DND-41 (cell line): ENCODE data around the gene NAP1L4.

ENCODE experiments used
- ATAC-seq: fragments of 200-7000 bp; cut with Tn5 transposase; 3 replicates; pipeline ENCODE4 v1.9.1; 2021; ENCODE audit warnings: low read depth; ENCODE audit not compliant: insufficient read depth
- DNase-seq: peaks from one replicate; pipeline ENCODE4 v3.0.0-alpha.2; 2020
- H2AFZ ChIP-seq: 2 replicates; pipeline ENCODE4 v1.6.0; 2012; ENCODE audit warnings: low read depth, low read length
- H3K27ac ChIP-seq: 2 replicates; pipeline ENCODE4 v1.5.1; 2012; ENCODE audit warnings: low read length, inconsistent platforms
- H3K27me3 ChIP-seq: fragments of 200-600 bp; sonication (generic); 2 replicates; pipeline ENCODE4 v1.6.0; 2012; ENCODE audit warnings: low read length, mild to moderate bottlenecking, inconsistent platforms; ENCODE audit not compliant: insufficient read depth, poor library complexity
- H3K36me3 ChIP-seq: 2 replicates; pipeline ENCODE4 v1.5.1; 2012; ENCODE audit warnings: low read length, inconsistent platforms; ENCODE audit not compliant: insufficient read depth
- H3K4me1 ChIP-seq: 2 replicates; pipeline ENCODE4 v1.5.1; 2012; ENCODE audit warnings: mild to moderate bottlenecking, low read length; ENCODE audit not compliant: insufficient read depth
- H3K4me2 ChIP-seq: 2 replicates; pipeline ENCODE4 v1.6.0; 2012; ENCODE audit warnings: mild to moderate bottlenecking, moderate library complexity, low read length, inconsistent platforms; ENCODE audit not compliant: insufficient read depth
- H3K4me3 ChIP-seq, 2 experiments: fragments of 200-600 bp in 1 of 2; shearing (Covaris generic) in 1 of 2; 2 replicates each; pipeline ENCODE4 v1.5.1; 2012 to 2016; ENCODE audit warnings: inconsistent platforms in 2 of 2, low read length in 2 of 2, mild to moderate bottlenecking in 2 of 2, low read depth in 1 of 2, moderate library complexity in 1 of 2
- H3K79me2 ChIP-seq: 2 replicates; pipeline ENCODE4 v1.6.0; 2012; ENCODE audit warnings: low read length, inconsistent platforms; ENCODE audit not compliant: insufficient read depth
- H3K9ac ChIP-seq: 2 replicates; pipeline ENCODE4 v1.6.0; 2012; ENCODE audit warnings: low read depth, mild to moderate bottlenecking, inconsistent platforms, low read length, moderate library complexity
- H3K9me3 ChIP-seq: 2 replicates; pipeline ENCODE4 v1.5.1; 2012; ENCODE audit warnings: low read length, moderate library complexity, mild to moderate bottlenecking, inconsistent platforms; ENCODE audit not compliant: insufficient read depth, severe bottlenecking
- H4K20me1 ChIP-seq: 2 replicates; pipeline ENCODE4 v1.6.0; 2012; ENCODE audit warnings: low read length; ENCODE audit not compliant: insufficient read depth
- CTCF ChIP-seq: IDR thresholded peaks from 2 replicates; pipeline ENCODE4 v1.5.1; 2012; ENCODE audit warnings: borderline replicate concordance, low read length, moderate library complexity, mild to moderate bottlenecking; ENCODE audit not compliant: poor library complexity, severe bottlenecking; ENCODE audit errors: extremely low read depth
- EZH2 ChIP-seq: IDR thresholded peaks from 3 replicates; pipeline ENCODE4 v1.6.1; 2012; ENCODE audit warnings: borderline replicate concordance, low read depth, mild to moderate bottlenecking, moderate library complexity, low read length, inconsistent platforms; ENCODE audit not compliant: severe bottlenecking

Gene NAP1L4

DNA sequence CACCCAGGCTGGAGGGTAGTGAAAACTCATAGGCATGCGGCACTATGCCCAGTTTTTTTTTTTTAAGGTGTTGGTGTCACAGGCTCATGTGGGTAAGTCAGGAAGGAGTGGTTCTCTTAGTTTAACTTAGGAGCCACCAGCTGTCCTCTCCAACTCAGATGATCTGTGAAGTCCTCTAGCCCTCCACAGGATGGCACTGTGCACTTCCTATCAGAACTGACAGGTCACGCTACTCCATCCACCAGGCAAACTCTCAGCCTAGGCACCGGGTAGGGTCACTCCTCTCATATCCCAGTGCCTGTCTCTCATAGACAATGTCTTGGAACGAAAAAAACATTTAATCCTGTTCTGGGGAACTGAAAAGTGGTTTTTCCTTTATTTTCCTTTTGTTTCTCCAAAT, 16.5 kb downstream of the NAP1L4 start:
- H3K4me3 ChIP-seq, result no peak overlapping the region
- H4K20me1 ChIP-seq, result peaks cover 75% of the 10 kb centered on the region
- no peak overlapping the region for H3K9ac ChIP-seq
- no peak overlapping the region for H3K27ac ChIP-seq
- peaks cover 88% of the 10 kb centered on the region for H3K36me3 ChIP-seq
- ATAC-seq, result peak; percentile 87
- H3K4me1 ChIP-seq, result no peaks in the 10 kb centered on the region
- H3K4me2 ChIP-seq, result no peak overlapping the region
- peaks cover 95% of the 10 kb centered on the region for H3K79me2 ChIP-seq
- H3K27me3 ChIP-seq, result no peaks in the 10 kb centered on the region
- H3K9me3 ChIP-seq, result no peaks in the 10 kb centered on the region
- DNase-seq, result peak; percentile 41
- no peak for TF ChIP-seq EZH2
- TF ChIP-seq CTCF, result peak; percentile 58
- no peak overlapping the region for H2AFZ ChIP-seq

- ATAC-seq (no peak), DNase-seq (no peak)
- Histone ChIP-seq H3K4me2 (no peak overlapping the region), H3K27ac (no peak overlapping the region), H3K4me1 (no peaks in the 10 kb centered on the region), H3K27me3 (no peaks in the 10 kb centered on the region), H3K9me3 (no peaks in the 10 kb centered on the region), H3K9ac (no peak overlapping the region), H4K20me1 (peaks cover 72% of the 10 kb centered on the region), H2AFZ (no peak overlapping the region), H3K79me2 (peaks cover 95% of the 10 kb centered on the region), H3K4me3 (no peak overlapping the region), H3K36me3 (peaks cover 99% of the 10 kb centered on the region)
- no peak for TF ChIP-seq CTCF
- no peak for TF ChIP-seq EZH2
Observed at GRCh38 chr11:2974272-2974671, 17.9 kb downstream of the NAP1L4 start.

DNA sequence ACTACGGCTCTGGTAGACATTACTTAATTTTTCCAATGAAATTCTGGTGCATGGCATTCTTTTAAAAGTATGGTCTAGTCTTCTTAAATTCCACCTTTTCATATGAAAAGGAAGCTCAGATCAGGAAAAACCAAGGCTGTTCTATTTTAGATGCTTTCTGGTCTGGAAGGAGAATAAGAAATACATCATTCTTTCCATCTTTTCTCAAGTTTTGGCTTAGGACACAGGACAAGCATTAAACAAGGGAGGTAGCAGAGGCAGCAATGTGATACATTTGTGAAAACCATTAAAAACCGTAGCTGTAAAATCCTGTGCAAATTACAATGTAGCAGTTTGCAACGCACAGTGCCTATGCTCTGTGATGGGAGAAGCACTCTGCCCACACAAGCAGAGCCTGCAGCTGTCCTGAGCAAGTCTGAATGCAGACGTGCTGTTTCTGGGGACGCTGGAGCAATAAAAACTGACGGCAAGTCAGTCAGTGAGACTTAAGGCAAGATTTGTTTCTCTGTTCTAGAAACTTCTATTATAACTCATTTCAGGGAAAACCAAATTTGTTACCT, 23.7 kb downstream of the NAP1L4 start:
- H3K27me3 ChIP-seq, result no peaks in the 10 kb centered on the region
- no peak overlapping the region for H3K4me2 ChIP-seq
- peaks cover 90% of the 10 kb centered on the region for H3K79me2 ChIP-seq
- ATAC-seq (no peak), DNase-seq (no peak)
- H4K20me1 ChIP-seq, result peaks cover 63% of the 10 kb centered on the region
- H3K36me3 ChIP-seq, result peaks cover 97% of the 10 kb centered on the region
- H3K9me3 ChIP-seq, result no peaks in the 10 kb centered on the region
- H3K9ac ChIP-seq, result no peak overlapping the region
- no peak overlapping the region for H2AFZ ChIP-seq
- H3K27ac ChIP-seq, result no peak overlapping the region
- no peaks in the 10 kb centered on the region for H3K4me1 ChIP-seq
- no peak for TF ChIP-seq EZH2
- TF ChIP-seq CTCF, result no peak
- no peak overlapping the region for H3K4me3 ChIP-seq
